Neural cell (in vitro differentiated cells): ENCODE measurements around the gene ADARB2. TPM values are rescaled to one million over a fixed set of nuclear protein-coding genes. Genes with fewer than 3 reads are reported as not detected.

Experiments
- H2AFZ ChIP-seq: fragments of 200-600, 300-800 bp; sonication (generic), shearing (Covaris generic); 2 replicates; pipeline ENCODE4 v1.6.0; 2014; ENCODE audit warnings: low read depth, mild to moderate bottlenecking, antibody characterized with exemption, low read length, moderate library complexity
- H3F3A ChIP-seq: fragments of 200-600 bp; shearing (Covaris generic); 2 replicates; pipeline ENCODE4 v1.6.1; 2016; ENCODE audit warnings: mild to moderate bottlenecking, moderate library complexity, mixed read lengths, antibody characterized with exemption, low read length; ENCODE audit not compliant: insufficient read depth, poor library complexity, severe bottlenecking
- H3K27ac ChIP-seq: fragments of 200-600, 300-800 bp; sonication (generic), shearing (Covaris generic); 2 replicates; pipeline ENCODE4 v1.5.1; 2014; ENCODE audit warnings: mild to moderate bottlenecking, low read length, moderate library complexity
- H3K27me3 ChIP-seq: fragments of 300-800, 200-600 bp; sonication (generic), shearing (Covaris generic); 2 replicates; pipeline ENCODE4 v1.6.0; 2014; ENCODE audit warnings: mild to moderate bottlenecking, low read depth, low read length, moderate library complexity; ENCODE audit not compliant: insufficient read depth
- H3K36me3 ChIP-seq: fragments of 300-800, 200-600 bp; sonication (generic), shearing (Covaris generic); 2 replicates; pipeline ENCODE4 v1.5.1; 2014; ENCODE audit warnings: mild to moderate bottlenecking, antibody characterized with exemption, low read length, moderate library complexity; ENCODE audit not compliant: insufficient read depth
- H3K4me2 ChIP-seq: fragments of 300-800, 200-600 bp; sonication (generic), shearing (Covaris generic); 2 replicates; pipeline ENCODE4 v1.6.0; 2014; ENCODE audit warnings: mild to moderate bottlenecking, low read length
- H3K4me3 ChIP-seq: fragments of 300-800, 200-600 bp; sonication (generic), shearing (Covaris generic); 2 replicates; pipeline ENCODE4 v1.5.1; 2014; ENCODE audit warnings: mild to moderate bottlenecking, low read length, moderate library complexity
- H3K79me2 ChIP-seq: fragments of 200-600 bp; shearing (Covaris generic); replicated peaks from 2 replicates; pipeline ENCODE4 v1.6.0; 2014; ENCODE audit warnings: mild to moderate bottlenecking, low read length, moderate library complexity; ENCODE audit not compliant: insufficient read depth
- H3K9ac ChIP-seq: fragments of 300-800, 200-600 bp; sonication (generic), shearing (Covaris generic); 2 replicates; pipeline ENCODE4 v1.6.1; 2016; ENCODE audit warnings: mild to moderate bottlenecking, low read length, mixed read lengths
- H3K9me2 ChIP-seq: fragments of 200-600 bp; shearing (Covaris generic); 2 replicates; pipeline ENCODE4 v1.6.1; 2016; ENCODE audit warnings: mild to moderate bottlenecking, low read length, mixed read lengths; ENCODE audit not compliant: insufficient read depth
- H3K9me3 ChIP-seq: fragments of 200-600, 300-800 bp; sonication (generic), shearing (Covaris generic); 2 replicates; pipeline ENCODE4 v1.6.1; 2016; ENCODE audit warnings: mild to moderate bottlenecking, mixed run types, low read length, moderate library complexity, mixed read lengths
- H4K20me1 ChIP-seq: fragments of 200-600 bp; shearing (Covaris generic); 2 replicates; pipeline ENCODE4 v1.6.1; 2016; ENCODE audit warnings: mild to moderate bottlenecking, mixed run types; ENCODE audit not compliant: insufficient read depth
- EP300 ChIP-seq: fragments of 450-650 bp; conservative IDR thresholded peaks from 2 replicates; pipeline ENCODE4 v1.6.1; 2014; ENCODE audit warnings: antibody characterized with exemption, mild to moderate bottlenecking, moderate library complexity; ENCODE audit not compliant: poor library complexity, severe bottlenecking
- EZH2 ChIP-seq: fragments of 200-600, 300-800 bp; shearing (Covaris generic), sonication (generic); IDR thresholded peaks from 2 replicates; pipeline ENCODE4 v1.6.1; 2014; ENCODE audit warnings: antibody characterized with exemption, low read length, borderline replicate concordance, mild to moderate bottlenecking; ENCODE audit not compliant: insufficient read depth, poor library complexity, severe bottlenecking
- MXI1 ChIP-seq: fragments of 450-650 bp; conservative IDR thresholded peaks from 2 replicates; pipeline ENCODE4 v1.6.1; 2014; ENCODE audit warnings: antibody characterized with exemption, mild to moderate bottlenecking; ENCODE audit not compliant: poor library complexity, severe bottlenecking
- POLR2AphosphoS5 ChIP-seq: IDR thresholded peaks from 2 replicates; pipeline ENCODE4 v1.6.1; 2012
- RAD21 ChIP-seq: fragments of 450-650 bp; conservative IDR thresholded peaks from 2 replicates; pipeline ENCODE4 v1.6.1; 2014; ENCODE audit warnings: antibody characterized with exemption, mild to moderate bottlenecking, moderate library complexity
- SMC3 ChIP-seq: fragments of 450-650 bp; conservative IDR thresholded peaks from 2 replicates; pipeline ENCODE4 v1.6.1; 2014; ENCODE audit warnings: antibody characterized with exemption, mild to moderate bottlenecking, moderate library complexity; ENCODE audit not compliant: poor library complexity
- TAF1 ChIP-seq: IDR thresholded peaks from 2 replicates; pipeline ENCODE4 v1.6.1; 2012; ENCODE audit warnings: low read depth
- polyA plus RNA-seq: library from polyadenylated mRNA; depleted of rRNA; stranded (reverse); fragments of >200 nt; gene quantifications from 2 replicates; pipeline ENCODE4 v1.2.3, GENCODE V29; 2014
- TF ChIP-seq, protein P1 (sequence below): fragments of 450-650 bp; IDR thresholded peaks from 2 replicates; pipeline ENCODE4 v1.5.1; 2014; ENCODE audit warnings: antibody characterized with exemption, mild to moderate bottlenecking, moderate library complexity; ENCODE audit not compliant: poor library complexity, severe bottlenecking
- TF ChIP-seq, protein P2 (sequence below): IDR thresholded peaks from 2 replicates; pipeline ENCODE4 v1.6.1; 2012; ENCODE audit warnings: borderline replicate concordance

Gene ADARB2
- polyA plus RNA-seq, 1 donor from 2014 or later: 3.6 TPM

DNA sequence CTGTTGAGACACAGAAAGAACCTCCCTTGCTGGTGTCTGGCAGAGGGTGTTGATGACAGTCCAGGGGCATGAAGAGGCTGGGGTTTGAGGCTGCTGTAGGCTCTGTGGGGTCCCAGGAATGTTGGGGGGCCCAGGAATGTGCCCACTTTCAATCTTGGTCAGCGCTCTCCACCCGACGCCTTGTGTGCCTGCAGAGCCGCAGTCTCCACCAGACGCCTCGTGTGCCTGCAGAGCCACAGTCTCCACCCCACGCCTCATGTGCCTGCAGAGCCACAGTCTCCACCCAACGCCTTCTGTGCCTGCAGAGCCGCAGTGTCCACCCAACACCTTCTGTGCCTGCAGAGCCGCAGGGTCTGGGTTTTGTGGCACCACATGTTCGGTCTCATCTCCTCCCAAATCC is 84.0 kb downstream of the ADARB2 start:
- Histone ChIP-seq H3K9me2 (no peaks in the 10 kb centered on the region), H2AFZ (no peak overlapping the region), H3K4me2 (no peak overlapping the region), H3K36me3 (no peaks in the 10 kb centered on the region), H3K9ac (no peak overlapping the region), H3K4me3 (no peak overlapping the region), H3F3A (no peaks in the 10 kb centered on the region), H3K9me3 (no peaks in the 10 kb centered on the region), H3K27me3 (no peaks in the 10 kb centered on the region), H3K27ac (no peak overlapping the region), H4K20me1 (no peaks in the 10 kb centered on the region), H3K79me2 (no peaks in the 10 kb centered on the region)
- TF ChIP-seq EZH2 (no peak), MXI1 (no peak), RAD21 (no peak)
- TF ChIP-seq, protein P1, sequence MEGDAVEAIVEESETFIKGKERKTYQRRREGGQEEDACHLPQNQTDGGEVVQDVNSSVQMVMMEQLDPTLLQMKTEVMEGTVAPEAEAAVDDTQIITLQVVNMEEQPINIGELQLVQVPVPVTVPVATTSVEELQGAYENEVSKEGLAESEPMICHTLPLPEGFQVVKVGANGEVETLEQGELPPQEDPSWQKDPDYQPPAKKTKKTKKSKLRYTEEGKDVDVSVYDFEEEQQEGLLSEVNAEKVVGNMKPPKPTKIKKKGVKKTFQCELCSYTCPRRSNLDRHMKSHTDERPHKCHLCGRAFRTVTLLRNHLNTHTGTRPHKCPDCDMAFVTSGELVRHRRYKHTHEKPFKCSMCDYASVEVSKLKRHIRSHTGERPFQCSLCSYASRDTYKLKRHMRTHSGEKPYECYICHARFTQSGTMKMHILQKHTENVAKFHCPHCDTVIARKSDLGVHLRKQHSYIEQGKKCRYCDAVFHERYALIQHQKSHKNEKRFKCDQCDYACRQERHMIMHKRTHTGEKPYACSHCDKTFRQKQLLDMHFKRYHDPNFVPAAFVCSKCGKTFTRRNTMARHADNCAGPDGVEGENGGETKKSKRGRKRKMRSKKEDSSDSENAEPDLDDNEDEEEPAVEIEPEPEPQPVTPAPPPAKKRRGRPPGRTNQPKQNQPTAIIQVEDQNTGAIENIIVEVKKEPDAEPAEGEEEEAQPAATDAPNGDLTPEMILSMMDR: no peak
- TF ChIP-seq, protein P2, sequence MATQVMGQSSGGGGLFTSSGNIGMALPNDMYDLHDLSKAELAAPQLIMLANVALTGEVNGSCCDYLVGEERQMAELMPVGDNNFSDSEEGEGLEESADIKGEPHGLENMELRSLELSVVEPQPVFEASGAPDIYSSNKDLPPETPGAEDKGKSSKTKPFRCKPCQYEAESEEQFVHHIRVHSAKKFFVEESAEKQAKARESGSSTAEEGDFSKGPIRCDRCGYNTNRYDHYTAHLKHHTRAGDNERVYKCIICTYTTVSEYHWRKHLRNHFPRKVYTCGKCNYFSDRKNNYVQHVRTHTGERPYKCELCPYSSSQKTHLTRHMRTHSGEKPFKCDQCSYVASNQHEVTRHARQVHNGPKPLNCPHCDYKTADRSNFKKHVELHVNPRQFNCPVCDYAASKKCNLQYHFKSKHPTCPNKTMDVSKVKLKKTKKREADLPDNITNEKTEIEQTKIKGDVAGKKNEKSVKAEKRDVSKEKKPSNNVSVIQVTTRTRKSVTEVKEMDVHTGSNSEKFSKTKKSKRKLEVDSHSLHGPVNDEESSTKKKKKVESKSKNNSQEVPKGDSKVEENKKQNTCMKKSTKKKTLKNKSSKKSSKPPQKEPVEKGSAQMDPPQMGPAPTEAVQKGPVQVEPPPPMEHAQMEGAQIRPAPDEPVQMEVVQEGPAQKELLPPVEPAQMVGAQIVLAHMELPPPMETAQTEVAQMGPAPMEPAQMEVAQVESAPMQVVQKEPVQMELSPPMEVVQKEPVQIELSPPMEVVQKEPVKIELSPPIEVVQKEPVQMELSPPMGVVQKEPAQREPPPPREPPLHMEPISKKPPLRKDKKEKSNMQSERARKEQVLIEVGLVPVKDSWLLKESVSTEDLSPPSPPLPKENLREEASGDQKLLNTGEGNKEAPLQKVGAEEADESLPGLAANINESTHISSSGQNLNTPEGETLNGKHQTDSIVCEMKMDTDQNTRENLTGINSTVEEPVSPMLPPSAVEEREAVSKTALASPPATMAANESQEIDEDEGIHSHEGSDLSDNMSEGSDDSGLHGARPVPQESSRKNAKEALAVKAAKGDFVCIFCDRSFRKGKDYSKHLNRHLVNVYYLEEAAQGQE: no peak

DNA sequence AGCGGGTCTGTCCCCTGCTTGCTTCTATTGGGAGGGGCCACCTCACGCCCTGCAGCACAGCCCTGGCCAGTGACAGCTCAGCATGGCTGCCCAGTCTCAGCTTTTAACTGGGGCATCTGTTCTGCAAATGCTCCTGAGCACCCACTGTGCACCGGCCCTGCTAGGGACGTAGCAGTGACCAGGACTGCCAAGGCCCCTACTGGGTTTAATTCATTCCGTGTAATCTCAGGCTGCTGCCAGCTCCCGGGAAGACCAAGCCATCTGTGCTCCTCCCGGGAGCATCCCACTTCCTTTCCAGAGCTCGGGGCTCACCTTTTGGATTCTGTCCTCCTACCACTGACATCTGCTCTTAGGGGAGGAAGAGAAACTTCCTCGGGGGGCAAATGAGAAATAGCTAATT is 85.2 kb downstream of the ADARB2 start:
- H3K27me3 ChIP-seq: no peaks in the 10 kb centered on the region
- H4K20me1 ChIP-seq: no peaks in the 10 kb centered on the region
- TF ChIP-seq SMC3: no peak
- no peak for TF ChIP-seq RAD21
- no peak for TF ChIP-seq MXI1
- no peak for TF ChIP-seq TAF1
- TF ChIP-seq POLR2AphosphoS5: no peak
- no peak for TF ChIP-seq EZH2
- TF ChIP-seq, protein P1: no peak
- TF ChIP-seq, protein P2: no peak
- no peak for TF ChIP-seq EP300
- no peak overlapping the region for H3K4me2 ChIP-seq
- H3K9me2 ChIP-seq: no peaks in the 10 kb centered on the region
- H2AFZ ChIP-seq: no peak overlapping the region
- no peaks in the 10 kb centered on the region for H3K79me2 ChIP-seq
- no peaks in the 10 kb centered on the region for H3K36me3 ChIP-seq
- H3K9me3 ChIP-seq: no peaks in the 10 kb centered on the region
- H3K4me3 ChIP-seq: no peak overlapping the region
- no peaks in the 10 kb centered on the region for H3F3A ChIP-seq
- H3K27ac ChIP-seq: no peak overlapping the region
- H3K9ac ChIP-seq: no peak overlapping the region
